Heart left ventricle (tissue), 16 donors: ENCODE data around the gene SHKBP1. TPM values are rescaled to one million over a fixed set of nuclear protein-coding genes. Genes with fewer than 3 reads are reported as not detected.

Experiments
- ATAC-seq, 4 donors: fragments of 200-7000 bp; cut with Tn5 transposase; one replicate each; pipeline ENCODE4 v1.9.1; 2020 to 2022; ENCODE audit warnings: moderate library complexity in 4 of 4, mild to moderate bottlenecking in 3 of 4, moderate number of reproducible peaks in 1 of 4
- DNase-seq, 5 donors: peaks; one replicate each; pipeline ENCODE4 v3.0.0-alpha.2; 2020
- H3K27ac ChIP-seq, 12 donors: fragments of 200-600 bp; sonication (generic) in 4 of 12; one replicate each; pipeline versions ENCODE4 v1.5.0 to v1.8.0; 2016 to 2022; ENCODE audit warnings: mild to moderate bottlenecking in 2 of 12
- H3K27me3 ChIP-seq, 9 donors: fragments of 200-600 bp; sonication (generic) in 2 of 9; one replicate each; pipeline versions ENCODE4 v1.5.1 to v1.8.0; 2016 to 2022; ENCODE audit warnings: mild to moderate bottlenecking in 3 of 9
- H3K36me3 ChIP-seq, 9 donors: fragments of 200-600 bp; sonication (generic) in 2 of 9; one replicate each; pipeline versions ENCODE4 v1.5.0 to v1.8.0; 2018 to 2022; ENCODE audit warnings: mild to moderate bottlenecking in 2 of 9
- H3K4me1 ChIP-seq, 12 donors: fragments of 200-600 bp; sonication (generic) in 4 of 12; one replicate each; pipeline versions ENCODE4 v1.5.0 to v1.8.0; 2016 to 2022; ENCODE audit warnings: mild to moderate bottlenecking in 3 of 12
- H3K4me3 ChIP-seq, 12 donors: fragments of 200-600 bp; sonication (generic) in 4 of 12; one replicate each; pipeline versions ENCODE4 v1.5.0 to v1.8.0; 2017 to 2022; ENCODE audit warnings: mild to moderate bottlenecking in 9 of 12, moderate library complexity in 4 of 12
- H3K9me3 ChIP-seq, 12 donors: fragments of 200-600 bp; sonication (generic) in 4 of 12; one replicate each; pipeline versions ENCODE4 v1.5.0 to v1.8.0; 2016 to 2022; ENCODE audit warnings: mild to moderate bottlenecking in 1 of 12
- POLR2A ChIP-seq, 2 donors: fragments of 450-650 bp; IDR thresholded peaks; one replicate each; pipeline ENCODE4 v1.6.1; 2017; ENCODE audit warnings: antibody characterized with exemption in 2 of 2, mild to moderate bottlenecking in 2 of 2, moderate library complexity in 2 of 2
- WGBS, 4 donors: extraction: QIAGEN DNeasy Blood & Tissue Kit in 2 of 4; methylation state at CpG; one replicate each; pipeline versions ENCODE4 v1.1.5 to v1.1.7; 2013 to 2018; 5-methylcytosine and 5-hydroxymethylcytosine counted together
- intact Hi-C, 10 donors: fragments of 100-400 bp; cut with DNase I; formaldehyde crosslinking; loops; one replicate each; pipeline versions ENCODE4 v1.11.1 to v1.14.2; 2022
- polyA plus RNA-seq, 2 donors: library from polyadenylated mRNA; stranded (reverse); fragments of 200-250 nt; gene quantifications; one replicate each; pipeline ENCODE4 v1.2.3, GENCODE V29; 2013
- total RNA-seq, 9 donors: library from RNA; depleted of rRNA in 2 of 9; stranded (reverse); fragments of >200 nt in 2 of 9; fragmentation: NEBNext Ultra II Directional in 3 of 9; extraction: Animal tissue kit (Norgen Biotek cat#: 25700) in 3 of 9; gene quantifications; one replicate each; pipeline versions ENCODE4 v1.1.0 to v1.2.4, GENCODE V29; 2016 to 2023
- TF ChIP-seq, protein P1 (sequence below), 12 donors: fragments of 200-600 bp; sonication (generic) in 4 of 12; IDR thresholded peaks; one replicate each; pipeline versions ENCODE4 v1.5.0 to v1.8.0; 2018 to 2022; ENCODE audit warnings: antibody characterized with exemption in 12 of 12, mild to moderate bottlenecking in 5 of 12
- donor health status: ischemic (EF 13 %, LVEDD 7.1; RV severe dilation, severe dysfunction).
- donor health status: healthy with polysubstance abuse.
- donor health status: DM: no; HTN: yes; CAD: no.
- donor health status: DM: no; HTN: no; CAD: no.
- donor health status: ischemic (EF 25% LVEDD 6.9; RV normal size, moderate dysfunction).
- donor health status: ischemic (EF 25% LVEDD 5.7; RV mildly dilated, moderate dysfunction).
- donor health status: healthy.
- donor health status: DM: yes; HTN: yes; CAD: no.
- donor health status: ischemic (EF 35%, LVEDD 5.7; RV mildly dilated, moderate dysfunction).
- donor health status: nonischemic (EF 11% LVEDD 7.7; RV severe dilation, severe dysfunction).
- donor health status: DM: yes; HTN: yes; CAD: no.
- donor health status: PGD.
- donor health status: ischemic (EF 29% LVEDD 5.4; RV normal size, mild dysfunction).
- donor health status: nonischemic (EF 23%, LVEDD 6.1; RV moderate dilation, normal function).

Gene SHKBP1
- total and polyA plus RNA-seq, 11 donors, result 16.4 to 52.8 (median 22.7) TPM

DNA sequence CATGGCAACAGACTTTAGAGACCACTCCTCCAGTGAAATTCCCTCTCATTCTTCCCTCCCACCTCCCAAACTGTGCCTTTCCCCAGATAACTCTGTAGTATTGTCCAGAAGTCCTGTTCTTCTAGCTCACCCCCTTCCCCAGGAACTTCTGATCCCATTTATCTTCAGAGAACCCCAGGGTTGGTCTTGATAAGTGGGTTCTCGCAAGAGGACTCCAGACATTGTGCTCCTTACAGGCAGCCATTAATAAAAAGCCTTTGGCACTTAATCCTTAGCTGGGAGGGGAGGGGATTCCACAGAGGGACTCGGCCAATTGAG lies 26.4 kb downstream of the SHKBP1 start:
- H3K4me1 ChIP-seq, result peaks cover 0 to 86% (median 71%) of the 10 kb centered on the region in 12 donors
- peak overlapping the region in 10 of 12 donors; percentile 58 to 96 (median 70) for H3K4me3 ChIP-seq
- peaks cover 0 to 37% (median 4%) of the 10 kb centered on the region in 9 donors for H3K27me3 ChIP-seq
- ATAC-seq (no peak), DNase-seq (no peak)
- H3K36me3 ChIP-seq, result no peaks in the 10 kb centered on the region
- no peaks in the 10 kb centered on the region for H3K9me3 ChIP-seq
- TF ChIP-seq, protein P1, sequence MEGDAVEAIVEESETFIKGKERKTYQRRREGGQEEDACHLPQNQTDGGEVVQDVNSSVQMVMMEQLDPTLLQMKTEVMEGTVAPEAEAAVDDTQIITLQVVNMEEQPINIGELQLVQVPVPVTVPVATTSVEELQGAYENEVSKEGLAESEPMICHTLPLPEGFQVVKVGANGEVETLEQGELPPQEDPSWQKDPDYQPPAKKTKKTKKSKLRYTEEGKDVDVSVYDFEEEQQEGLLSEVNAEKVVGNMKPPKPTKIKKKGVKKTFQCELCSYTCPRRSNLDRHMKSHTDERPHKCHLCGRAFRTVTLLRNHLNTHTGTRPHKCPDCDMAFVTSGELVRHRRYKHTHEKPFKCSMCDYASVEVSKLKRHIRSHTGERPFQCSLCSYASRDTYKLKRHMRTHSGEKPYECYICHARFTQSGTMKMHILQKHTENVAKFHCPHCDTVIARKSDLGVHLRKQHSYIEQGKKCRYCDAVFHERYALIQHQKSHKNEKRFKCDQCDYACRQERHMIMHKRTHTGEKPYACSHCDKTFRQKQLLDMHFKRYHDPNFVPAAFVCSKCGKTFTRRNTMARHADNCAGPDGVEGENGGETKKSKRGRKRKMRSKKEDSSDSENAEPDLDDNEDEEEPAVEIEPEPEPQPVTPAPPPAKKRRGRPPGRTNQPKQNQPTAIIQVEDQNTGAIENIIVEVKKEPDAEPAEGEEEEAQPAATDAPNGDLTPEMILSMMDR (IDR thresholded peaks at IDR 0.05), result no peak
- TF ChIP-seq POLR2A (IDR thresholded peaks at IDR 0.05), result no peak
- H3K27ac ChIP-seq, result peak overlapping the region; percentile 67 to 97 (median 86)
- intact Hi-C loops, result loop anchor here in 4 of 10 donors (2.0 to 10.0 kb wide), 8 partner anchors 28 to 318 kb away; partner anchors contain the start of genes BLVRB (in 3 of the 4), SPTBN4 (in 3 of the 4) and AKT2 (in 2 of the 4)
- WGBS, 4 donors, result 23 to 37% (median 33%) methylated on average over 2 of the region's 2 CpGs

DNA sequence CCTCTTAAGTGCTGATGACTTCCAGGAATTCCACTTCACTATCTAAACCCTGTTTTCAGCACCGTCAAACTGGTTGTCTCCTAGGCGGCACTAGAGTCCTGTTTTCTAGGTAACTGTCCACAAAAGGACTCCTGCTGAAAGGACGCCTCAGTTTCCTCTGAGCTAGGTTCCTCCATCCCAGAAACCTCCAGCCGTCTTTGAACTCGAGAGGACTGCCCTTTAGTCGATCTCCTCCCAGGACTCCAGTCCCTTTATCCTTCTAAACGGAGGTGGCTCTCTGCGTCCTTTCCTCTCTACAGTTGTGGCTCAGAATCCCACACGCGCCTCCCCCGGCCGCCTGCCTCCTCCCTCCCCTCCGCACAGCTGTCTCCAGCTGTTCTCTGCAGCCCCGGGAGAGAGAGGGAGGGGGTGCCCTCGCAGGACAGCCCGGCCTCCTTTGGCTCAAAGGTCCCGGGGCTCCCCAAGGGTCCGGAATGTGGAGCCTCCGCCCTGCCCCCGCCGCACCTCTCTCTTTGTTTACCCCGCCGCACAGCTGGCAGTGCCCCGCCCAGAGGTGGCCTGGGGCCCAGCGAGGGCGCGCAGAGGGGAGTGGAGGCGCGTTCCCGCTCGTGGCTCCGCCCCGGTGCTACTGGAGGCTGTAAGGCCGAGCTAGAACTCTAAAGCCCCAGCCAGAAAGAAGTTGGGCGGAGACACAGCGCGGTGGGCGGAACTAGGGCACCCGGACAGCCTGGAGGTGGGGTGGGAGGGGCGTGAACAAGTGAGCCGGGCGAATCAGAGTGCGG lies 26.9 kb downstream of the SHKBP1 start:
- TF ChIP-seq, protein P1 (IDR thresholded peaks at IDR 0.05), result peak in 1 of 12 donors; percentile 4
- peak; percentile 62 to 88 for TF ChIP-seq POLR2A (IDR thresholded peaks at IDR 0.05)
- H3K4me1 ChIP-seq, result peaks cover 0 to 81% (median 66%) of the 10 kb centered on the region in 12 donors

DNA sequence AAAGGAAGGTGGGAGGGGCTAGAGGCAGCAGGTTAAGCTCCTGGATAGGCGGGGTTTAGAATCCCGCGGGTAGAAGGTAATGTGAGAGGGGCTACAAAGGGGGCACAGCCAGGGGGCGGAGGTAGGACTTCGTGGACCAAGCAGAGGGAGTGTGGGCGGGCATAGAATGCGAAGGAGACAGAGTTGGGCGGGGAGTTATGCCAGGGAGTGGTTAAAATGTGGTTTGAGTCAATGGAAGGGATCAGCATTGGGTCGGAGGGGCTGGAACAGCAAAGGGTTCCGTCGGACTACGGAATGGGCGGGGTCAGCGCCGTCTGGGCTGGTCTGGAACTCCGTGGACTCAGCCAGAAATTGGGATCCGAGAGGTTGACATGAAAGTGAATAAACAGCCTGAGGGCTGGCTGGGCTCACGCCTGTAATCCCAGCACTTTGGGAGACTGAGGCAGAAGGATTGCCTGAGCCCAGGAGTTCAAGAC lies 27.5 kb downstream of the SHKBP1 start:
- no peak for TF ChIP-seq POLR2A (IDR thresholded peaks at IDR 0.05)
- TF ChIP-seq, protein P1 (IDR thresholded peaks at IDR 0.05), result peak in 1 of 12 donors; percentile 2
- intact Hi-C loops, result loop anchor here in 6 of 10 donors (2.0 to 10.0 kb wide), 7 partner anchors 31 to 319 kb away; partner anchors contain the start of genes BLVRB (in 3 of the 6), SPTBN4 (in 3 of the 6) and AKT2 (in 2 of the 6)
- H3K27me3 ChIP-seq, result peaks cover 0 to 27% (median 0%) of the 10 kb centered on the region in 9 donors
- no peaks in the 10 kb centered on the region for H3K9me3 ChIP-seq
- DNase-seq (no peak), ATAC-seq (no peak)
- H3K4me3 ChIP-seq, result peak overlapping the region in 10 of 12 donors; percentile 58 to 96 (median 70)
- H3K4me1 ChIP-seq, result peaks cover 0 to 77% (median 64%) of the 10 kb centered on the region in 12 donors
- no peaks in the 10 kb centered on the region for H3K36me3 ChIP-seq
- WGBS, 4 donors, result 7 to 13% (median 7%) methylated on average over 18 of the region's 18 CpGs
- H3K27ac ChIP-seq, result peak overlapping the region; percentile 67 to 97 (median 86)

More for the DNA sequence above, 26.9 kb downstream of the SHKBP1 start:
- peak overlapping the region; percentile 67 to 97 (median 86) for H3K27ac ChIP-seq
- peaks cover 0 to 32% (median 0%) of the 10 kb centered on the region in 9 donors for H3K27me3 ChIP-seq
- DNase-seq (peak; percentile 97 to 98 (median 98)), ATAC-seq (peak; percentile 77 to 86 (median 84))
- H3K9me3 ChIP-seq, result no peaks in the 10 kb centered on the region
- WGBS, 4 donors, result 0 to 1% (median 1%) methylated on average over 36 to 43 of the region's 43 CpGs
- intact Hi-C loops, result loop anchor here in 6 of 10 donors (2.0 to 10.0 kb wide), 9 partner anchors 29 to 319 kb away; partner anchors contain the start of genes BLVRB (in 3 of the 6), SPTBN4 (in 3 of the 6) and AKT2 (in 2 of the 6)
- peak overlapping the region; percentile 7 to 96 (median 68) for H3K4me3 ChIP-seq
- no peaks in the 10 kb centered on the region for H3K36me3 ChIP-seq
